PC-9 (cell line): Measurements from ENCODE around the gene SLC18A2.

ENCODE experiments used
- EZH2 ChIP-seq: fragments of 200-600 bp; sonication (generic); IDR thresholded peaks from 2 replicates; pipeline ENCODE4 v1.8.0; 2017; ENCODE audit warnings: antibody characterized with exemption, low read depth
- TF ChIP-seq, protein P1 (sequence below): fragments of 200-600 bp; sonication (generic); conservative IDR thresholded peaks from 2 replicates; pipeline ENCODE4 v1.6.1; 2017; ENCODE audit warnings: mixed run types, antibody characterized with exemption, mild to moderate bottlenecking, moderate library complexity

DNA sequence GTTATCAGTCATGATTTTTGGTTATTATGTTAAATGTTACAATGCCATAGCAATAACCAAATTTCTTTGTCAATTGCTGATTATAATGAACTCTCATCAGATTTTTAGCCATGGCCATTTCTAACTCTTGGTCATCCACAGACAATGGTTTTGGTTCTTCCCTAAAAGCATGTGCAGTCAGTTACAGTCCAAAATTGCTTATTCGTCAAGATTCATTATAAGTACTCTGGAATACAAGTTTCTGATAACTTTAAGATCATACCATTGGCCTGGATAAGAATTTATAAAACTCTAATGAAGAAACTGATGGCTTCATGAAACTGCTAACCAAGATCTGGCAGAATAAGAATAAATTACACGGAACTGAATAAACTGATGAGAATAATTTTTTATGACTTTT is 83.5 kb downstream of the SLC18A2 start:
- TF ChIP-seq, protein P1, sequence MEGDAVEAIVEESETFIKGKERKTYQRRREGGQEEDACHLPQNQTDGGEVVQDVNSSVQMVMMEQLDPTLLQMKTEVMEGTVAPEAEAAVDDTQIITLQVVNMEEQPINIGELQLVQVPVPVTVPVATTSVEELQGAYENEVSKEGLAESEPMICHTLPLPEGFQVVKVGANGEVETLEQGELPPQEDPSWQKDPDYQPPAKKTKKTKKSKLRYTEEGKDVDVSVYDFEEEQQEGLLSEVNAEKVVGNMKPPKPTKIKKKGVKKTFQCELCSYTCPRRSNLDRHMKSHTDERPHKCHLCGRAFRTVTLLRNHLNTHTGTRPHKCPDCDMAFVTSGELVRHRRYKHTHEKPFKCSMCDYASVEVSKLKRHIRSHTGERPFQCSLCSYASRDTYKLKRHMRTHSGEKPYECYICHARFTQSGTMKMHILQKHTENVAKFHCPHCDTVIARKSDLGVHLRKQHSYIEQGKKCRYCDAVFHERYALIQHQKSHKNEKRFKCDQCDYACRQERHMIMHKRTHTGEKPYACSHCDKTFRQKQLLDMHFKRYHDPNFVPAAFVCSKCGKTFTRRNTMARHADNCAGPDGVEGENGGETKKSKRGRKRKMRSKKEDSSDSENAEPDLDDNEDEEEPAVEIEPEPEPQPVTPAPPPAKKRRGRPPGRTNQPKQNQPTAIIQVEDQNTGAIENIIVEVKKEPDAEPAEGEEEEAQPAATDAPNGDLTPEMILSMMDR: no peak
- no peak for TF ChIP-seq EZH2
